ENCODE measurements around the gene ANGEL2. TPM values are rescaled to one million over a fixed set of nuclear protein-coding genes. Genes with fewer than 3 reads are reported as not detected.

The ANGEL2 gene
- total RNA-seq, 2 donors from 2014 or later = 41.7 to 76.2 TPM

GRCh38 chr1:212974711-212975110 lies 41.0 kb downstream of the ANGEL2 start:
- TF ChIP-seq CTCF (IDR thresholded peaks at IDR 0.05) = no peak
- no peak overlapping the region for H3K4me3 ChIP-seq

GRCh38 chr1:212973899-212974298 lies 41.8 kb downstream of the ANGEL2 start:
- Histone ChIP-seq H3K4me1 (ENCODE audit: control insufficient read depth in 1 of 2, low read depth in 2 of 2) (no peaks in the 10 kb centered on the region), H3K9me3 (no peaks in the 10 kb centered on the region), H3K27me3 (replicated peaks; ENCODE audit: insufficient read depth) (no peaks in the 10 kb centered on the region), H3K4me3 (no peak overlapping the region), H3K27ac (no peak overlapping the region), H3K36me3 (no peaks in the 10 kb centered on the region)
- TF ChIP-seq CTCF (IDR thresholded peaks at IDR 0.05) = no peak
- DNase-seq (ENCODE audit: low spot score) (no peak), ATAC-seq (ENCODE audit: insufficient number of reproducible peaks, low FRiP score, low read depth) (no peak)

More at GRCh38 chr1:212974711-212975110, 41.0 kb downstream of the ANGEL2 start:
- Histone ChIP-seq H3K9me3 (no peaks in the 10 kb centered on the region), H3K36me3 (no peaks in the 10 kb centered on the region), H3K27me3 (replicated peaks; ENCODE audit: insufficient read depth) (no peaks in the 10 kb centered on the region), H3K4me1 (ENCODE audit: control insufficient read depth in 1 of 2, low read depth in 2 of 2) (no peaks in the 10 kb centered on the region), H3K27ac (no peak overlapping the region)
- DNase-seq (ENCODE audit: low spot score) = no peak
- ATAC-seq (ENCODE audit: insufficient number of reproducible peaks, low FRiP score, low read depth) = no peak

GRCh38 chr1:212973426-212973825 lies 42.2 kb downstream of the ANGEL2 start:
- no peaks in the 10 kb centered on the region for H3K27me3 ChIP-seq (replicated peaks; ENCODE audit: insufficient read depth)
- ATAC-seq (ENCODE audit: insufficient number of reproducible peaks, low FRiP score, low read depth) = no peak
- no peaks in the 10 kb centered on the region for H3K36me3 ChIP-seq
- no peak for TF ChIP-seq CTCF (IDR thresholded peaks at IDR 0.05)
- no peaks in the 10 kb centered on the region for H3K4me1 ChIP-seq (ENCODE audit: control insufficient read depth in 1 of 2, low read depth in 2 of 2)
- H3K4me3 ChIP-seq = no peak overlapping the region
- H3K27ac ChIP-seq = no peak overlapping the region
- H3K9me3 ChIP-seq = no peaks in the 10 kb centered on the region
- DNase-seq (ENCODE audit: low spot score) = no peak

GRCh38 chr1:212971312-212971711 lies 44.4 kb downstream of the ANGEL2 start:
- Histone ChIP-seq H3K27me3 (replicated peaks; ENCODE audit: insufficient read depth) (no peaks in the 10 kb centered on the region), H3K27ac (no peak overlapping the region), H3K9me3 (no peaks in the 10 kb centered on the region), H3K4me3 (no peak overlapping the region), H3K4me1 (ENCODE audit: control insufficient read depth in 1 of 2, low read depth in 2 of 2) (no peaks in the 10 kb centered on the region), H3K36me3 (no peaks in the 10 kb centered on the region)
- no peak for ATAC-seq (ENCODE audit: insufficient number of reproducible peaks, low FRiP score, low read depth)
- DNase-seq (ENCODE audit: low spot score) = no peak
- no peak for TF ChIP-seq CTCF (IDR thresholded peaks at IDR 0.05)

GRCh38 chr1:212970085-212970484 lies 45.6 kb downstream of the ANGEL2 start:
- H3K27me3 ChIP-seq (replicated peaks; ENCODE audit: insufficient read depth) = no peaks in the 10 kb centered on the region
- H3K27ac ChIP-seq = no peak overlapping the region
- no peak for TF ChIP-seq CTCF (IDR thresholded peaks at IDR 0.05)
- DNase-seq (ENCODE audit: low spot score) (no peak), ATAC-seq (ENCODE audit: insufficient number of reproducible peaks, low FRiP score, low read depth) (no peak)
- H3K9me3 ChIP-seq = no peaks in the 10 kb centered on the region
- no peaks in the 10 kb centered on the region for H3K4me1 ChIP-seq (ENCODE audit: control insufficient read depth in 1 of 2, low read depth in 2 of 2)
- H3K4me3 ChIP-seq = no peak overlapping the region
- H3K36me3 ChIP-seq = no peaks in the 10 kb centered on the region
